ENCODE results near the gene TNRC18.

Gene TNRC18

DNA sequence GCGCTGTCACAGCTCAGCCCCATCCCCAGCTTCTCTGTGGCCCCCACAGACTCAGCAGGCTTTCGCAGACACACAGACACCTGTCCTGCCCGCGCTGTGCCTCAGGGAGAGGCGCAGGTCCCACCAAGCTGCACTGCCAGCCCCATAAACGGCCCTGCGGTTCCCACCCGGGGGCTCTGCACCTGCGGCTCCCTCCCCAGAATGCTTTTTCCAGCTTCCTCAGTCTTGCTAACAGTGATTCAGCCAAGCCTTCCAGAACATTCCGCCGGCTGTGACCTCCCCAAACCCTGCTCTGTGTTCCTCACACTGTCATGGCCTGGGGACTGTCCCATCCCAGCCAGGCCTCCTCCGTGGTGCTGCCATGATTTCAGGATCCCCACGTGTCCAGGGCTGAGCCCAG lies 27.8 kb upstream of the TNRC18 start:
- H3K27ac ChIP-seq (ENCODE audit: low read length), result no peak overlapping the region
- ATAC-seq (ENCODE audit: insufficient read depth, low read depth) (no peak), DNase-seq (no peak)
- H3K4me1 ChIP-seq (ENCODE audit: insufficient read depth, low read length), result no peaks in the 10 kb centered on the region
- H3K4me2 ChIP-seq (ENCODE audit: insufficient read depth, low read length), result no peak overlapping the region
- H2AFZ ChIP-seq (ENCODE audit: low read depth, low read length), result no peak overlapping the region
- H3K36me3 ChIP-seq (ENCODE audit: insufficient read depth, low read length), result no peaks in the 10 kb centered on the region
- no peaks in the 10 kb centered on the region for H3K9me3 ChIP-seq (ENCODE audit: insufficient read depth, low read length, severe bottlenecking)
- H4K20me1 ChIP-seq (ENCODE audit: insufficient read depth, low read length), result 0 out of 2 replicates have a peak, but pooled peaks cover 4% of the 10 kb centered on the region
- TF ChIP-seq, protein P1, sequence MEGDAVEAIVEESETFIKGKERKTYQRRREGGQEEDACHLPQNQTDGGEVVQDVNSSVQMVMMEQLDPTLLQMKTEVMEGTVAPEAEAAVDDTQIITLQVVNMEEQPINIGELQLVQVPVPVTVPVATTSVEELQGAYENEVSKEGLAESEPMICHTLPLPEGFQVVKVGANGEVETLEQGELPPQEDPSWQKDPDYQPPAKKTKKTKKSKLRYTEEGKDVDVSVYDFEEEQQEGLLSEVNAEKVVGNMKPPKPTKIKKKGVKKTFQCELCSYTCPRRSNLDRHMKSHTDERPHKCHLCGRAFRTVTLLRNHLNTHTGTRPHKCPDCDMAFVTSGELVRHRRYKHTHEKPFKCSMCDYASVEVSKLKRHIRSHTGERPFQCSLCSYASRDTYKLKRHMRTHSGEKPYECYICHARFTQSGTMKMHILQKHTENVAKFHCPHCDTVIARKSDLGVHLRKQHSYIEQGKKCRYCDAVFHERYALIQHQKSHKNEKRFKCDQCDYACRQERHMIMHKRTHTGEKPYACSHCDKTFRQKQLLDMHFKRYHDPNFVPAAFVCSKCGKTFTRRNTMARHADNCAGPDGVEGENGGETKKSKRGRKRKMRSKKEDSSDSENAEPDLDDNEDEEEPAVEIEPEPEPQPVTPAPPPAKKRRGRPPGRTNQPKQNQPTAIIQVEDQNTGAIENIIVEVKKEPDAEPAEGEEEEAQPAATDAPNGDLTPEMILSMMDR (IDR thresholded peaks at IDR 0.05; ENCODE audit: borderline replicate concordance, extremely low read depth, low read length, poor library complexity, severe bottlenecking), result no peak
- TF ChIP-seq EZH2 (IDR thresholded peaks at IDR 0.05; ENCODE audit: borderline replicate concordance, low read depth, low read length, severe bottlenecking), result no peak
- H3K79me2 ChIP-seq (ENCODE audit: insufficient read depth, low read length), result no peaks in the 10 kb centered on the region
- no peak overlapping the region for H3K9ac ChIP-seq (ENCODE audit: low read depth, low read length)
- H3K27me3 ChIP-seq (ENCODE audit: insufficient read depth, low read length, poor library complexity), result no peaks in the 10 kb centered on the region
- no peak overlapping the region for H3K4me3 ChIP-seq (ENCODE audit: low read depth in 1 of 2, low read length in 2 of 2)

DNA sequence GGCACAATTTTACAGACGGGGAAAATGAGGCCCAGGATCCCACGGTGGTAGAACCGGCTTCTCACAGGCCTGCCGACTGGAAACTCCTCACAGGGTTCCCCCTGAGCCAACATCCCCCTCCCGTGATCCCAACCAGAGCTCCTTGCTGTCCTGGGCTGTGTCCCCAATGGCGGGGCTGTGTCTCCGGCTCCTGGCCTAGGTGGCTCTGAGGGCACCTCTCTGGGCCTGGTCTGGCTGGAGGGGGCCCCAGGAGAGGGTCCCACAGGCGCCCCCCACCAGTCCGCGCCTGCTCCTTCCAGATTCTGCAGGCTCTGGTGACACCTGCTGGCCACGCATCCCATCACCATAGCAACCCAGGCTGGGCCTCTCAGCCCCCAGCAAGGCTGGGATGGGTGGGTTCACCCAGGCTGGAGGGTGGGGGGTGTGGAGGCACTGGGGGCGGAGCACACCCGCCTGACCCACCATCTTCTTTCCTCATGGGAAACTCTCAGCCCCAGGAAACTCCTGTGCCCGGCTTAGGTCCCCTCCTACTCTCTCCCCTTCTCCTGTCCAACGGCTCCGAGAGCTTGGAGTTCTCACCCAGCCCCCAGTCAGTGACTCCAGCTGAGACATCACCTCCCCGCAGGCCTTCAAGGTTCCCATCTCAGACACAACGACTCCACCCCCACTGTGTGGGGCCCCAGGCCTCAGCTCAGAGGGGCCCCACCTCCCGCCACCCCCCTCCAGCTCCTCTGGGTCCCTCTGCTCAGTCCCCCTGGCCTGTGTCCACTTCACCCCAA lies 27.1 kb upstream of the TNRC18 start:
- H3K4me1 ChIP-seq (ENCODE audit: insufficient read depth, low read length), result no peaks in the 10 kb centered on the region
- H3K4me2 ChIP-seq (ENCODE audit: insufficient read depth, low read length), result no peak overlapping the region
- 0 out of 2 replicates have a peak, but pooled peaks cover 4% of the 10 kb centered on the region for H4K20me1 ChIP-seq (ENCODE audit: insufficient read depth, low read length)
- H2AFZ ChIP-seq (ENCODE audit: low read depth, low read length), result no peak overlapping the region
- no peaks in the 10 kb centered on the region for H3K36me3 ChIP-seq (ENCODE audit: insufficient read depth, low read length)
- H3K9ac ChIP-seq (ENCODE audit: low read depth, low read length), result no peak overlapping the region
- no peaks in the 10 kb centered on the region for H3K9me3 ChIP-seq (ENCODE audit: insufficient read depth, low read length, severe bottlenecking)
- H3K27me3 ChIP-seq (ENCODE audit: insufficient read depth, low read length, poor library complexity), result no peaks in the 10 kb centered on the region
- ATAC-seq (ENCODE audit: insufficient read depth, low read depth) (peak; percentile 84), DNase-seq (peak; percentile 60)
- no peak overlapping the region for H3K27ac ChIP-seq (ENCODE audit: low read length)
- H3K79me2 ChIP-seq (ENCODE audit: insufficient read depth, low read length), result no peaks in the 10 kb centered on the region
- no peak overlapping the region for H3K4me3 ChIP-seq (ENCODE audit: low read depth in 1 of 2, low read length in 2 of 2)
- TF ChIP-seq, protein P1 (IDR thresholded peaks at IDR 0.05; ENCODE audit: borderline replicate concordance, extremely low read depth, low read length, poor library complexity, severe bottlenecking), result peak; percentile 67
- TF ChIP-seq EZH2 (IDR thresholded peaks at IDR 0.05; ENCODE audit: borderline replicate concordance, low read depth, low read length, severe bottlenecking), result no peak

DNA sequence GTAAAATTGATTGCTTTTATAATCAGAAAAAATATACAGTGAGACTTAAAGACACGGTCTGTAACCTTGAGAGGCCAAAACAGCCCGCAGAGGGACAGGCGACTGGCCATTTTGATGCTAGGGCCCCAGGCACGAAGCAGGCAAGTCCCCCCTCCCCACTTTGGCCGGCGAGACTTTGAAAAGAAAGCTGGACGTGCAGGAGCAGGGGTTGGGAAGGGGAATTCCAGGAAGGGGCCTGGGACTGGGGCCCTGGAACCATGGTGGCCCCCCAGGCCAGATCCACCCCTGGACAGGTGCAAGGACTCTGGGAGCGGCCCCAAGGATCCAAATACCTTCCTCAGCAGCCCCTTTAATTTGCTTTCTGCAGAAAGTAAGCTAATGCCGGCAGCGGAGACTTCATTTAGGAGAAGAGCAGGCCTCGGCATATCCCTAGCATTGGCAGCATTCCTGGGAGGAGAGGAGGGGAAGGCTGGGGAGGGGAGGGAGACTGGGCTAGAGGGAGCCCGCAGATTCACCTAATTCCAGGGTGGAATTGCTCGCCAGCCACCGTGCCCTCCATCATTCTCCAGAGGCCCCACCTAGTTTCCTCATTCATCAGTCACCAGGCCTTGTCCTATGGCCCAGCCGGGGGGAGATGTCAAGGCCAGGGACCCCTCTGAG lies 24.9 kb upstream of the TNRC18 start:
- Histone ChIP-seq H3K27ac (ENCODE audit: low read length) (no peak overlapping the region), H4K20me1 (ENCODE audit: insufficient read depth, low read length) (0 out of 2 replicates have a peak, but pooled peaks cover 4% of the 10 kb centered on the region), H3K4me1 (ENCODE audit: insufficient read depth, low read length) (no peaks in the 10 kb centered on the region), H3K79me2 (ENCODE audit: insufficient read depth, low read length) (no peaks in the 10 kb centered on the region), H3K36me3 (ENCODE audit: insufficient read depth, low read length) (no peaks in the 10 kb centered on the region), H3K9ac (ENCODE audit: low read depth, low read length) (no peak overlapping the region), H2AFZ (ENCODE audit: low read depth, low read length) (no peak overlapping the region), H3K4me2 (ENCODE audit: insufficient read depth, low read length) (no peak overlapping the region), H3K4me3 (ENCODE audit: low read depth in 1 of 2, low read length in 2 of 2) (no peak overlapping the region), H3K27me3 (ENCODE audit: insufficient read depth, low read length, poor library complexity) (no peaks in the 10 kb centered on the region), H3K9me3 (ENCODE audit: insufficient read depth, low read length, severe bottlenecking) (no peaks in the 10 kb centered on the region)
- TF ChIP-seq, protein P1 (IDR thresholded peaks at IDR 0.05; ENCODE audit: borderline replicate concordance, extremely low read depth, low read length, poor library complexity, severe bottlenecking), result no peak
- TF ChIP-seq EZH2 (IDR thresholded peaks at IDR 0.05; ENCODE audit: borderline replicate concordance, low read depth, low read length, severe bottlenecking), result no peak
- ATAC-seq (ENCODE audit: insufficient read depth, low read depth) (no peak), DNase-seq (no peak)

All from DND-41 (cell line).